GM18520 (cell line): ENCODE results near the gene TOGARAM2.

ENCODE experiments used
- ATAC-seq: cut with Tn5 transposase; IDR thresholded peaks from one replicate; pipeline ENCODE4 v1.9.1; 2021; ENCODE audit not compliant: unreplicated experiment

Gene TOGARAM2

GRCh38 chr2:28997237-28997846, 16.2 kb downstream of the TOGARAM2 start:
- ATAC-seq, result no peak

- no peak for ATAC-seq
Observed at GRCh38 chr2:28997847-28998735, 17.0 kb downstream of the TOGARAM2 start.

GRCh38 chr2:29000481-29000880, 19.4 kb downstream of the TOGARAM2 start:
- peak; percentile 76 for ATAC-seq

GRCh38 chr2:29000956-29001355, 19.9 kb downstream of the TOGARAM2 start:
- ATAC-seq, result no peak

- no peak for ATAC-seq
Observed at GRCh38 chr2:29001806-29002205, 20.7 kb downstream of the TOGARAM2 start.

- no peak for ATAC-seq
Observed at GRCh38 chr2:29004755-29005154, 23.7 kb downstream of the TOGARAM2 start.

GRCh38 chr2:29005331-29005730, 24.2 kb downstream of the TOGARAM2 start:
- ATAC-seq, result no peak

GRCh38 chr2:29006092-29006979, 25.2 kb downstream of the TOGARAM2 start:
- no peak for ATAC-seq

- no peak for ATAC-seq
Observed at GRCh38 chr2:29006980-29007301, 25.8 kb downstream of the TOGARAM2 start.

- ATAC-seq, result no peak
Observed at GRCh38 chr2:29009270-29009669, 28.2 kb downstream of the TOGARAM2 start.

GRCh38 chr2:29009711-29010677, 28.9 kb downstream of the TOGARAM2 start:
- ATAC-seq, result no peak

GRCh38 chr2:29010946-29011345, 29.8 kb downstream of the TOGARAM2 start:
- no peak for ATAC-seq

GRCh38 chr2:29011418-29012060, 30.4 kb downstream of the TOGARAM2 start:
- no peak for ATAC-seq

GRCh38 chr2:29012211-29012681, 31.1 kb downstream of the TOGARAM2 start:
- ATAC-seq, result no peak

GRCh38 chr2:29013057-29013780, 32.1 kb downstream of the TOGARAM2 start:
- no peak for ATAC-seq

- no peak for ATAC-seq
Observed at GRCh38 chr2:29014331-29014730, 33.2 kb downstream of the TOGARAM2 start.

- no peak for ATAC-seq
Observed at GRCh38 chr2:29014811-29015421, 33.8 kb downstream of the TOGARAM2 start.

GRCh38 chr2:29015701-29016470, 34.8 kb downstream of the TOGARAM2 start:
- no peak for ATAC-seq
